Measurements from ENCODE around the gene VPS13C.

Gene VPS13C

DNA sequence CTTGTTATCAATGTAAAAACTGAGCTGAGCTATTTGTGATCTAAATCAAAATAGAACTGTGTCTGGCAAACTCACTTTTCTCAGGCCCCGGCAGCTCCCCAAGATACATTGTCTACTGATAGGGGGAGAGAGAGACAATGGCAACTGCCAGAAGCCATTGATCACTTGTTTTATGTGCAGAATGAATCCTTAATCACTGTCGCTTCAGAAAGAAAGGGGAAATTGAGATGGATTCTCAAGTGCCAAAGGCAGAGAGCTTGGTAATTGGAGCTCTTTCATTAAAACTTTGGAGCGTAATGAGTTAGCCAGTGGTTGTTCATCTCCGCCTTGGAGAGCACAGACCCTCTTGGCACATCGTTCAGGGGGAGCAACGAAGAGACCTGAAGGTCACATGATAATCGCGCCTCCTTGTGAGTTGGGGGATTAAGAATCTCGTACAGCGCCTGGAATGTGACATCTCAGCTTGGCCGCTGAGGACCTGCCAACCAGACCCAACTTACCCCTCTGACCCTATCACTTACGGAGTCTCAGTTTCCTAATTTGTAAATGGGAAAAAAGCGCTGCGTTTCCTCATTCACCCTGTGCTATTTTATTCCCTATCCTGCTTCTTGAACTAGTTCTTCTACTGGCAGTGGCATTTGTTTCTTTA is 252.8 kb downstream of the VPS13C start:
- DNase-seq: no peak

All from amniotic stem cell (primary cell).